Head of caudate nucleus (tissue), 42 donors: ENCODE measurements around the gene ZNF770.
A peak's percentile ranks its signal among the peaks of the same experiment; 100 is the strongest.
"Not testable (repeated sequence)": the region's sequence is repeated elsewhere in the genome, so short reads cannot be mapped to it uniquely, and the experiment has no call there.

Source experiments
- DNase-seq, 42 donors: peaks; one replicate each; pipeline versions ENCODE4 v3.0.0 to v3.0.0-alpha.2; 2020 to 2021; ENCODE audit warnings: mixed read lengths in 7 of 42
- intact Hi-C: fragments of 100-400 bp; cut with DNase I; formaldehyde crosslinking; loops from one replicate; pipeline ENCODE4 v1.15.0; 2022

The ZNF770 gene

GRCh38 chr15:34984889-34985630 lies 3.0 kb downstream of the ZNF770 start:
- peak in 12 of 42 donors; percentile 5 to 68 (median 31) for DNase-seq
- intact Hi-C loops, result no loop called here

- intact Hi-C loops, result no loop called here
- DNase-seq, result no peak
Observed at GRCh38 chr15:34976743-34977142, 11.3 kb downstream of the ZNF770 start.

DNA sequence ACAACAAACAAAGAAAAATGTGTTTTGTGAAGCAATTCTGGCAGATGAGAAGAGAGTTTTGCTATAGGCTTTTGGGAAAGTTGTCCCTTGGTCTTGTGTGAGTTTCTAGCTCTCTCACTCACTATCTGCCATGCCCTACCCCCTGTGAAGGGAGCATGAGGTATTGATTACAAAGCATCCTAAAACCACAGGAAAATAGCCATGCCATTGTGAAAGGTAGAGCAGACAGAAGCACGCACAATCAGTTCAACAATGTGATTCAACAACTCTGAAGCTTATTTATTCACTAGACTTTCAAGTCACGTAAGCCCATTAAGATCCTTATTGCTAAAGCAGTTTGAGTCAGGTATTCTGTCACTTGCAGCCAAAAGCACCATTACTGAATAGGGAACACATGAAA lies 12.0 kb downstream of the ZNF770 start:
- DNase-seq, result no peak
- intact Hi-C loops, result no loop called here

- intact Hi-C loops, result no loop called here
Observed at GRCh38 chr15:34973512-34973911, 14.6 kb downstream of the ZNF770 start.

DNA sequence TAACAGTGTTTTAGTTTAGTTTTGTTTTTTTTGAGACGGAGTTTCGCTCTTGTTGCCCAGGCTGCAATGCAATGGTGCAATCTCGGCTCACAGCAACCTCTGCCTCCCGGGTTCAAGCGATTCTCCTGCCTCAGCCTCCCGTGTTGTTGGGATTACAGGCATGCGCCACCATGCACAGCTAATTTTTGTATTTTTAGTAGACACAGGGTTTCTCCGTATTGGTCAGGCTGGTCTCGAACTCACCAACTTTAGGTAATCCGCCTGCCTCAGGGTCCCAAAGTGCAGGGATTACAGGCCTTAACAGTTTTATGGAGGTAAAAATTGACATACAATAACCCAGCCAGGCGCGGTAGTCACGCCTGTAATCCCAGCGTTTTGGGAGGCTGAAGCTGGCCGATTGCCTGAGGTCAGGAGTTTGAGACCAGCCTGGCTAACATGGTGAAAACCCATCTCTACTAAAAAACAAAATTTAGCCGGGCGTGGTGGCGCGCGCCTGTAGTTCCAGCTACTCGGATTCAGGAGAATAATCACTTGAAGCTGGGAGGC lies 17.9 kb downstream of the ZNF770 start:
- DNase-seq, intact Hi-C loops: not testable (repeated sequence)

More at GRCh38 chr15:34973512-34973911, 14.6 kb downstream of the ZNF770 start:
- DNase-seq, result no peak

DNA sequence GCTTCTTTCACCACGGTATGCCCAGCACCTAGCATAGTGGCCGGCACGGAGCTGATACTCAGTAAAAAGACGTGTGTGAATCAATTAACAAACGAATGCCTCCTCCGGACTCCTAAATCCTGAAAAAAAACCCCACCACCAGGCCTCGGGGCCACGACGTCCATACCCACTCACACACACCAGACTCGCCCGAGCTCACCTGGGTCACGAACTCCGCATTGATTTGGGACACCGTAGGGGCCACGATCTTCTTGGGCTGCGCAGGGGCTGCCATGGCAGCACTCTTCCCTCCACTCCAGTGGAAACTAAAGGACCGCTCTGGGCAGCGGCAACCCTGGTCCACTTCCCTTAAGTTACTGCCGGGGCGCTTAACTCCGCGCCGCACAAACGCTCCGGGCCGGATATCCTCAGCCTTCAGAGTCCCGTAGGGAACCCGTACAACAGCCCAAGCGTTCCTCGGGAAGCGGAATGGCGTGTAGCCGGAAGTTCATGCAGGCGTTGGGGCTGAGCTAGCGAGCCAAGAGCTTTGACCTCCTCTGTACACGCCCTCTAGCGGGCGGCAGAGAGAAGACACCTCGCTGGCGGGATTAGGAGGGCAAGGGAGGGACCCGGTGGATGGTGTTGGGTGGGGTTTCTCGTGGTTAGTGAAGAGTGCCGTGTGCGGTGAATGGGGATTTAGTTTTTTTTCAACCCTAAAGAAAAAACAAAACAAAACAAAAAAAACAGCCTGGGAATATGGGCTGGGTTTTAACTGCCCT lies 18.6 kb downstream of the ZNF770 start, which contains the start of gene AQR:
AQR (minus strand) TSS at position 403 of the 758 bp plus-strand sequence; CDS start at position 274, 129 bp downstream.
- intact Hi-C loops, result no loop called here
- peak; percentile 92 to 99 (median 97) for DNase-seq

DNA sequence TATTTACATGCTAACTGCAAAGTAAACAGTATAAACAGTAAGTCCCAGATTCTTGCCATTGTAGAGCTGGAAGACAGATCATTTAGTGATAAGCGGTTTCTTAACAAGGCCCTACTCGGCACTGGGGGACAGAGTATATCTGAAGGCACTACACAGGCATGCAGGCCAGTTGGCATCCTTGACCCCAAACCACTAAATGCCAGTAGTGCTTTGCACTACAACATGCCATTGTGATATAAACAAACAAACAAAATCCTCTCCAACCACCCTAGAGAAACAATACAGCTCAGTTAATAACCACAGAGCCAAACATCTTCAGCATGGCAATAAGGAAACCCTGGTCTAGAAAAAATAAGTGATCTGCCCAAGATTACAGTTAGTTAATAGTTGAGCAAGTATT lies 23.8 kb downstream of the ZNF770 start:
- intact Hi-C loops, result no loop called here
- DNase-seq, result no peak

GRCh38 chr15:34953851-34954250 lies 34.2 kb downstream of the ZNF770 start:
- intact Hi-C loops, result no loop called here
- no peak for DNase-seq

GRCh38 chr15:34952481-34952880 lies 35.6 kb downstream of the ZNF770 start:
- DNase-seq, result no peak
- intact Hi-C loops, result no loop called here

- intact Hi-C loops, result no loop called here
- no peak for DNase-seq
Observed at GRCh38 chr15:34951993-34952392, 36.1 kb downstream of the ZNF770 start.

DNA sequence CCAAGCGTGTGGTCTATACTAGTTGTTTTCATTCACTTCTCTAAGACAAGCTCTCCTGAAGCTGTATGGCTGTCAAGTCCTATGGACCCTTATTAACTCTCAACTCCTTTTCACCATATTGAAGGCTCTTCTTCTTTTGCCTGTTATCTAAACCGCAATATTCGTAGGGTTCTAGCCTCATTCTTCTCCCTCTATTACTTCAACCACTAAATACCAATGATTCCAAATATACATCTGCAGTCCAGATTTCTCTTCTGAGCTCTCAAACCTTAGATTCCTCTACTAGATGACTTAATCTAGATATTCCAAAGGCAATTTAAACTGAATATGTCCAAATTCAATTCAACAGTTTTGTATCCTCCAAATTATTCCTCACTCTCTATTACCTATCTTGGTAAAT lies 43.2 kb downstream of the ZNF770 start:
- DNase-seq, result no peak
- intact Hi-C loops, result no loop called here

GRCh38 chr15:34943711-34944110 lies 44.4 kb downstream of the ZNF770 start:
- intact Hi-C loops, result no loop called here

GRCh38 chr15:34943264-34943663 lies 44.8 kb downstream of the ZNF770 start:
- intact Hi-C loops, DNase-seq: not testable (repeated sequence)

More at GRCh38 chr15:34943711-34944110, 44.4 kb downstream of the ZNF770 start:
- DNase-seq, result no peak

DNA sequence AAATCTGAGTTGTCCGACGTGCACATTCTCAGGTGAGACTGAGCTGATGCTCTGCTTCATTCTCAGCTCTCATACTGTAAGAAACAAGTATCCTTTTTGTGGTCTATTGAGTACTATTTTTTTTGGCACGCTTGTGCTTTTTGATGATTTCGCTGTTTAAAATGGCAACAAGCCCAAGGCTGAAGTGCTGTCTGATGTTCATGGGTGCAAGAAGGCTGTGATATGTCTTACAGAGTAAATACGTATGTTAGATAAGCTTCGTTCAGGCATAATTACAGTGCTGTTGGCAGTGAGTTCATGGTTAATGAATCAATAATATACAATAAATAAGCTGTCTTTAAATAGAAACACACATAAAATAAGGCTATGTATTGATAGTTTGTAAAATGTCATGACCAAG lies 45.7 kb downstream of the ZNF770 start:
- intact Hi-C loops, result no loop called here
- no peak for DNase-seq

DNA sequence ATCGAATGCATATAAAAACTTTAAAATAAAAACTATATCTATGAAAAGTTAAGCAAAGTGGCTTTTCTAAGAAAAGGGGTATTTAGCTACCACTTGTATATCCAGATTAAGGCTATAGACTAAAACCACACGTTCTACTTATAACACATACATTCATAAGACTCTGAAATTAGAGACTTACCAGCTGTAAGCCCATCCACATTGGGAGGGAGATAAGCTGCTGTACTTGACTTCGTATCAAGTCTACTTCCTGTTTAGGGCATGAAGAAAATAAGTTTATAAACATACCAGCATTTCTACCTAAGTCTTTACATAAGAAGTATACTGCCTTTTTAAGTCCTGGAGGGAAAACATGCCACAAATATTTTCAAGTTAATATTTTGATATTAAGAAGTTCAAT lies 46.3 kb downstream of the ZNF770 start:
- no peak for DNase-seq
- intact Hi-C loops, result no loop called here

- intact Hi-C loops, result no loop called here
- DNase-seq, result no peak
Observed at GRCh38 chr15:34941185-34941698, 46.8 kb downstream of the ZNF770 start.

DNA sequence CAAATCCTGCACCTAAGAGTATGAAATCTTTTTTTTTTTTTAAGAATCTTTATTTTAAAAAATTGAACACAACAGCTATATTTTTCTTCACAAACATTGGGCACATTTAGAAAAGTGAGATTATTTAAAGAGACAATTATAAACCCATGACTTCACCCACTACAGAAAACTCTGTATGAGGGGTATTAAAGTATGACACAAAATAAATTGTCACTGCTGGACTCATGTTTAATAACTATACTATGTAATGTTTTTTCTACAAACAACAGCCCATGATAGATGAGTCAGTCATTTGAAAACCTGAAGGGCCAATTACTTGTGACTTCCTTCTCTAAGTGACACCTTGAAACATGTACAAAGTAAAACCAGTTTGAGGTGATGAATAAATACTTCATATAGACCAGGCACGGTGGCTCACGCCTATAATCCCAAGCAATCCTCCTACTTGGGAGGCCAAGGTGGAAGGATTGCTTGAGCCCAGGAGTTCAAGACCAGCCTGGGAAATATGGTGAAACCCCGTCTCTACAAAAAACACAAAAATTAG lies 54.6 kb downstream of the ZNF770 start:
- intact Hi-C loops, result no loop called here
- no peak for DNase-seq

- not testable (repeated sequence) for DNase-seq
- intact Hi-C loops, result loop anchor here (10.0 kb wide), 1 partner anchor 214 kb away; no protein-coding TSS in a partner anchor
Observed at GRCh38 chr15:34928349-34928748, 59.7 kb downstream of the ZNF770 start.
